IMR-90 (cell line): ENCODE results near the gene UBR7. TPM values are rescaled to one million over a fixed set of nuclear protein-coding genes. Genes with fewer than 3 reads are reported as not detected.

Experiments used
- ATAC-seq: fragments of 200-7000 bp; cut with Tn5 transposase; 2 replicates; pipeline ENCODE4 v1.9.1; 2020; ENCODE audit warnings: low read depth, mild to moderate bottlenecking, moderate library complexity
- BruUV-seq: library from RNA; stranded (reverse); fragments of 400-500 nt; replicated peaks from 2 replicates; lab custom pipeline; 2021; lab: Mats Ljungman, UMichigan
- CTCF ChIA-PET: fragments of 300-600 bp; formaldehyde crosslinking; extraction: SDS; loops from one replicate; lab custom pipeline; 2021; ENCODE audit warnings: antibody characterized with exemption; lab: Yijun Ruan, JAX
- POLR2A ChIA-PET: fragments of 300-600 bp; sonication (Branson Sonifier 250); formaldehyde crosslinking; loops from one replicate; lab custom pipeline; 2022; ENCODE audit warnings: antibody characterized with exemption; ENCODE audit not compliant: unreplicated experiment; lab: Charles Lee
- DNase-seq: peaks from one replicate; pipeline ENCODE4 v3.0.0; 2013
- H2AFZ ChIP-seq: replicated peaks from 2 replicates; pipeline ENCODE3; 2013; ENCODE audit warnings: low read length, mild to moderate bottlenecking; ENCODE audit not compliant: poor library complexity
- H2AK5ac ChIP-seq: 2 replicates; pipeline ENCODE4 v1.6.1; 2013; ENCODE audit warnings: low read depth, low read length, inconsistent platforms
- H2AK9ac ChIP-seq: replicated peaks from 2 replicates; pipeline ENCODE3; 2013; ENCODE audit warnings: mild to moderate bottlenecking, low read depth, low read length, moderate library complexity; ENCODE audit not compliant: poor library complexity
- H2BK120ac ChIP-seq: 2 replicates; pipeline ENCODE4 v1.6.1; 2013; ENCODE audit warnings: low read depth, low read length, inconsistent platforms
- H2BK15ac ChIP-seq: 3 replicates; pipeline ENCODE4 v1.6.1; 2013; ENCODE audit warnings: low read depth, low read length, inconsistent platforms
- H2BK20ac ChIP-seq: 2 replicates; pipeline ENCODE4 v1.6.1; 2013; ENCODE audit warnings: low read depth, mild to moderate bottlenecking, inconsistent platforms, low read length, moderate library complexity
- H2BK5ac ChIP-seq: 2 replicates; pipeline ENCODE4 v1.6.1; 2013; ENCODE audit warnings: mild to moderate bottlenecking, low read depth, low read length, inconsistent platforms; ENCODE audit not compliant: poor library complexity, severe bottlenecking
- H3K14ac ChIP-seq: replicated peaks from 2 replicates; pipeline ENCODE4 v1.6.1; 2013; ENCODE audit warnings: low read depth, low read length, inconsistent platforms
- H3K18ac ChIP-seq: 2 replicates; pipeline ENCODE4 v1.6.1; 2013; ENCODE audit warnings: low read depth, low read length, control low read depth
- H3K23ac ChIP-seq: 2 replicates; pipeline ENCODE4 v1.6.1; 2013; ENCODE audit warnings: low read depth, low read length, inconsistent platforms
- H3K27ac ChIP-seq: 2 replicates; pipeline ENCODE4 v1.5.1; 2013; ENCODE audit warnings: mild to moderate bottlenecking, control low read depth, low read length; ENCODE audit not compliant: insufficient read depth
- H3K27me3 ChIP-seq: 2 replicates; pipeline ENCODE4 v1.6.1; 2013; ENCODE audit warnings: low read length; ENCODE audit not compliant: control insufficient read depth, insufficient read depth
- H3K36me3 ChIP-seq: 2 replicates; pipeline ENCODE4 v1.6.1; 2013; ENCODE audit warnings: low read length, mixed read lengths; ENCODE audit not compliant: control insufficient read depth, insufficient read depth
- H3K4ac ChIP-seq: 2 replicates; pipeline ENCODE4 v1.6.1; 2013; ENCODE audit warnings: low read depth, low read length, inconsistent platforms
- H3K4me1 ChIP-seq: 2 replicates; pipeline ENCODE4 v1.6.1; 2013; ENCODE audit warnings: low read length, mixed read lengths; ENCODE audit not compliant: control insufficient read depth, insufficient read depth
- H3K4me2 ChIP-seq: 2 replicates; pipeline ENCODE4 v1.6.1; 2013; ENCODE audit warnings: low read depth, mild to moderate bottlenecking, control low read depth, low read length, moderate library complexity
- H3K4me3 ChIP-seq: 2 replicates; pipeline ENCODE4 v1.5.1; 2013; ENCODE audit warnings: low read depth, mild to moderate bottlenecking, control low read depth, low read length, moderate library complexity; ENCODE audit not compliant: insufficient read depth
- H3K56ac ChIP-seq: 2 replicates; pipeline ENCODE4 v1.6.1; 2013; ENCODE audit warnings: low read length, inconsistent platforms; ENCODE audit not compliant: insufficient read depth; ENCODE audit errors: extremely low read depth
- H3K79me1 ChIP-seq, 2 experiments: 2 replicates each; pipeline ENCODE4 v1.6.1; 2013; ENCODE audit warnings: low read length in 2 of 2, inconsistent platforms in 1 of 2, low read depth in 1 of 2
- H3K9ac ChIP-seq: 2 replicates; pipeline ENCODE4 v1.6.1; 2013; ENCODE audit warnings: low read depth, low read length, control low read depth
- H3K9me1 ChIP-seq: 2 replicates; pipeline ENCODE4 v1.6.1; 2013; ENCODE audit warnings: low read length, inconsistent platforms; ENCODE audit not compliant: insufficient read depth
- H3K9me3 ChIP-seq: 2 replicates; pipeline ENCODE4 v1.6.1; 2013; ENCODE audit warnings: low read length; ENCODE audit not compliant: control insufficient read depth, insufficient read depth
- H4K20me1 ChIP-seq: 2 replicates; pipeline ENCODE4 v1.6.1; 2013; ENCODE audit warnings: low read length, inconsistent platforms; ENCODE audit not compliant: insufficient read depth
- H4K5ac ChIP-seq: 2 replicates; pipeline ENCODE4 v1.6.1; 2013; ENCODE audit warnings: mild to moderate bottlenecking, low read depth, low read length, control low read depth
- H4K8ac ChIP-seq, 2 experiments: 2 replicates each; pipeline ENCODE4 v1.6.1; 2013; ENCODE audit warnings: low read depth in 2 of 2, low read length in 2 of 2, control low read depth in 1 of 2, inconsistent platforms in 1 of 2
- H4K91ac ChIP-seq: 2 replicates; pipeline ENCODE4 v1.6.1; 2013; ENCODE audit warnings: low read depth, low read length, inconsistent platforms; ENCODE audit not compliant: insufficient read depth
- BHLHE40 ChIP-seq: fragments of 150-350 bp; IDR thresholded peaks from 2 replicates; pipeline ENCODE4 v1.6.1; 2016; ENCODE audit warnings: mild to moderate bottlenecking, low read depth, low read length
- CEBPB ChIP-seq: IDR thresholded peaks from 2 replicates; pipeline ENCODE4 v1.6.1; 2012; ENCODE audit warnings: low read depth, low read length, improper control_type of control experiment
- CHD1 ChIP-seq: IDR thresholded peaks from 2 replicates; pipeline ENCODE4 v1.6.1; 2012; ENCODE audit warnings: low read depth, low read length, improper control_type of control experiment
- CTCF ChIP-seq: conservative IDR thresholded peaks from 2 replicates; pipeline ENCODE4 v1.5.1; 2012; ENCODE audit warnings: mild to moderate bottlenecking, low read depth, low read length, improper control_type of control experiment
- ELK1 ChIP-seq: fragments of 150-350 bp; IDR thresholded peaks from 2 replicates; pipeline ENCODE4 v1.6.1; 2016; ENCODE audit warnings: low read depth, mild to moderate bottlenecking, low read length, moderate library complexity, borderline replicate concordance
- FOS ChIP-seq: fragments of 150-350 bp; IDR thresholded peaks from 2 replicates; pipeline ENCODE4 v1.6.1; 2016; ENCODE audit warnings: low read depth, low read length
- MAFK ChIP-seq: IDR thresholded peaks from 2 replicates; pipeline ENCODE4 v1.6.1; 2012; ENCODE audit warnings: low read depth, low read length, improper control_type of control experiment
- MAZ ChIP-seq: IDR thresholded peaks from 2 replicates; pipeline ENCODE4 v1.6.1; 2012; ENCODE audit warnings: low read depth, mild to moderate bottlenecking, low read length, improper control_type of control experiment, moderate library complexity, borderline replicate concordance
- MXI1 ChIP-seq: IDR thresholded peaks from 2 replicates; pipeline ENCODE4 v1.6.1; 2012; ENCODE audit warnings: low read depth, mild to moderate bottlenecking, low read length, moderate library complexity, borderline replicate concordance
- NFE2L2 ChIP-seq: fragments of 150-350 bp; IDR thresholded peaks from 2 replicates; pipeline ENCODE4 v1.6.1; 2016; ENCODE audit warnings: low read depth, mild to moderate bottlenecking, low read length
- POLR2A ChIP-seq: IDR thresholded peaks from 2 replicates; pipeline ENCODE4 v1.6.1; 2012; ENCODE audit warnings: mild to moderate bottlenecking, low read depth, low read length
- RAD21 ChIP-seq: IDR thresholded peaks from 2 replicates; pipeline ENCODE4 v1.6.1; 2012; ENCODE audit warnings: low read length, improper control_type of control experiment
- RCOR1 ChIP-seq: IDR thresholded peaks from 2 replicates; pipeline ENCODE4 v1.6.1; 2012; ENCODE audit warnings: mild to moderate bottlenecking, low read length, improper control_type of control experiment; ENCODE audit not compliant: insufficient replicate concordance
- RFX5 ChIP-seq: IDR thresholded peaks from 2 replicates; pipeline ENCODE4 v1.8.0; 2012; ENCODE audit warnings: low read depth, mild to moderate bottlenecking, low read length, moderate library complexity
- SMC3 ChIP-seq: fragments of 150-350 bp; IDR thresholded peaks from 2 replicates; pipeline ENCODE4 v1.6.1; 2016; ENCODE audit warnings: low read depth, mild to moderate bottlenecking, antibody characterized with exemption, low read length, moderate library complexity
- WGBS, 2 experiments: methylation state at CpG; one replicate each; pipeline versions ENCODE4 v1.1.5 to v1.1.7; 2013; ENCODE audit warnings: missing lambda C conversion rate in 2 of 2; ENCODE audit not compliant: insufficient read length in 1 of 2; ENCODE audit errors: extremely low coverage in 2 of 2; 5-methylcytosine and 5-hydroxymethylcytosine counted together
- dilution Hi-C: fragments of 300-500 bp; cut with HindIII; formaldehyde crosslinking; loops from one replicate; pipeline ENCODE4 v1.14.3; 2018; ENCODE audit warnings: low sequenced_read_pairs; ENCODE audit not compliant: unreplicated experiment
- in situ Hi-C: fragments of 300-500 bp; cut with MboI; formaldehyde crosslinking; loops from 3 replicates; pipeline ENCODE4 v1.14.3; 2019; ENCODE audit warnings: low sequenced_read_pairs, inconsistent platforms, mixed read lengths
- intact Hi-C: fragments of 100-400 bp; cut with micrococcal nuclease; formaldehyde crosslinking; loops from 2 replicates; pipeline ENCODE4 v1.10.0; 2022
- polyA plus RNA-seq, 3 experiments: library from polyadenylated mRNA; depleted of rRNA; stranded (reverse); fragments of >200 nt; gene quantifications; 2 replicates each; pipeline ENCODE4 v1.2.3, GENCODE V29; 2012; ENCODE audit warnings: low replicate concordance in 1 of 3
- total RNA-seq: library from RNA; depleted of rRNA; stranded (reverse); fragments of >200 nt; gene quantifications from 2 replicates; pipeline ENCODE4 v1.2.3, GENCODE V29; 2012
- TF ChIP-seq, protein P1 (sequence below): fragments of 150-350 bp; IDR thresholded peaks from 2 replicates; pipeline ENCODE4 v1.6.1; 2017; ENCODE audit warnings: mild to moderate bottlenecking, antibody characterized with exemption, low read length, low read depth

UBR7 gene
- total and polyA plus RNA-seq, 2 of the 4 experiments (the other 2 are of a cell fraction) = 24.2 to 29.4 TPM

DNA sequence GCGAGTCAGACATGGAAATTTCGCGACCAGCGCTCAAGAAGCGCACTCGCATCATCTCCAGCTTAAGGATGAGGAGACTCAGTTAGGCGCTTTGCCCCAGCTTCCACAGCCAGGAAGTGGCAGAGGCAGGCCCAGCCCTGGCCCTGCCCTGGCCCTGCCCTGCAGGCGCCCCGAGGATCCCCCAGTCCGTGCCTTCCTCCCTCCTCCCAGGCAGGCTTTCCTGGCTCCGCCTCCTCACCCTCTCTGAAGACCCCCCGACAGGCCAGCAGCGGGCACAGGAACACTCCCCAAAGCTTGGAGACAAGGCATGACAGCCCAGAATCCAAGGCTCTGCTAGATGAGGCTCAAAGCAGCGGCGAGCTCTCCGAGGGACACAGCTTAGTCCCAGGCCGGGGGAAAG is 25.1 kb downstream of the UBR7 start:
- Histone ChIP-seq H2BK20ac (no peak overlapping the region), H3K9ac (no peak overlapping the region), H2BK5ac (no peak overlapping the region), H3K4me3 (no peak overlapping the region), H3K4me2 (peak overlapping the region; percentile 94; the same call in 1 of the 2 replicates), H2AK5ac (no peak overlapping the region), H3K9me1 (peaks cover 13% of the 10 kb centered on the region; the same call in 1 of the 2 replicates), H2BK15ac (no peak overlapping the region), H3K56ac (no peak overlapping the region), H2BK120ac (no peak overlapping the region), H3K23ac (no peak overlapping the region), H4K91ac (no peak overlapping the region), H3K4me1 (peaks cover 2% of the 10 kb centered on the region; the same call in 1 of the 2 replicates), H2AFZ (peak overlapping the region; percentile 97), H4K20me1 (no peaks in the 10 kb centered on the region), H4K5ac (no peak overlapping the region), H3K27me3 (no peaks in the 10 kb centered on the region), H3K36me3 (peaks cover 6% of the 10 kb centered on the region), H2AK9ac (no peak overlapping the region), H3K18ac (no peak overlapping the region), H3K9me3 (no peaks in the 10 kb centered on the region), H3K4ac (no peak overlapping the region), H4K8ac (peak overlapping the region in 1 of 2 experiments; percentile 46; a peak in 2 of 4 replicates), H3K14ac (no peak overlapping the region), H3K79me1 (no peaks in the 10 kb centered on the region), H3K27ac (no peak overlapping the region)
- DNase-seq (no peak), ATAC-seq (no peak)
- POLR2A ChIA-PET = interaction anchor here (0.6 kb wide), 1 partner anchor 33 kb away, joined by 3 read pairs; no protein-coding TSS in a partner anchor
- intact Hi-C loops = no loop called here
- dilution Hi-C loops = no loop called here
- WGBS, 2 experiments = 62% methylated on average over 3 of the region's 17 CpGs; no CpG with 5 or more reads in 1 of the 2 experiments
- in situ Hi-C loops = no loop called here
- CTCF ChIA-PET = interaction anchor here (1.5 kb wide), 1 partner anchor 25 kb away, joined by 3 read pairs; the partner anchor contains the start of genes GON7 and UBR7
- BruUV-seq = no TSS peak
- TF ChIP-seq BHLHE40 = no peak
- no peak for TF ChIP-seq RAD21
- TF ChIP-seq FOS = no peak
- TF ChIP-seq CTCF = no peak
- TF ChIP-seq, protein P1, sequence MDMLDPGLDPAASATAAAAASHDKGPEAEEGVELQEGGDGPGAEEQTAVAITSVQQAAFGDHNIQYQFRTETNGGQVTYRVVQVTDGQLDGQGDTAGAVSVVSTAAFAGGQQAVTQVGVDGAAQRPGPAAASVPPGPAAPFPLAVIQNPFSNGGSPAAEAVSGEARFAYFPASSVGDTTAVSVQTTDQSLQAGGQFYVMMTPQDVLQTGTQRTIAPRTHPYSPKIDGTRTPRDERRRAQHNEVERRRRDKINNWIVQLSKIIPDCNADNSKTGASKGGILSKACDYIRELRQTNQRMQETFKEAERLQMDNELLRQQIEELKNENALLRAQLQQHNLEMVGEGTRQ = no peak
- TF ChIP-seq CHD1 = no peak
- TF ChIP-seq MAZ = no peak
- no peak for TF ChIP-seq POLR2A
- no peak for TF ChIP-seq CEBPB
- TF ChIP-seq MAFK = no peak
- TF ChIP-seq RCOR1 = no peak
- TF ChIP-seq ELK1 = no peak
- TF ChIP-seq SMC3 = no peak
- TF ChIP-seq RFX5 = no peak
- no peak for TF ChIP-seq MXI1
- no peak for TF ChIP-seq NFE2L2
